Stomach (tissue), 9 donors: Measurements from ENCODE around the gene COQ7. TPM values are rescaled to one million over a fixed set of nuclear protein-coding genes. Genes with fewer than 3 reads are reported as not detected.

Experiments used
- DNase-seq, 2 donors: peaks; one replicate each; pipeline versions ENCODE4 v3.0.0 to v3.0.0-alpha.2; 2013 to 2019
- H3K27ac ChIP-seq, 5 donors: fragments of 200-600 bp in 4 of 5; sonication (generic) in 4 of 5; one replicate each; pipeline ENCODE4 v1.5.1; 2013 to 2019; ENCODE audit warnings: mild to moderate bottlenecking in 1 of 5, moderate library complexity in 1 of 5
- H3K27me3 ChIP-seq, 3 donors: fragments of 200-600 bp; sonication (generic); one replicate each; pipeline ENCODE4 v1.5.1; 2017 to 2019; ENCODE audit warnings: mixed run types in 1 of 3
- H3K36me3 ChIP-seq, 4 donors: fragments of 200-600 bp; sonication (generic); 1 replicate in 3 of 4; 2 replicates in 1 of 4; pipeline ENCODE4 v1.5.1; 2016 to 2019
- H3K4me1 ChIP-seq, 4 donors: fragments of 200-600 bp; sonication (generic); one replicate each; pipeline ENCODE4 v1.5.1; 2016 to 2019
- H3K4me3 ChIP-seq, 4 donors: fragments of 200-600 bp; sonication (generic) in 3 of 4; one replicate each; pipeline ENCODE4 v1.5.1; 2016 to 2019; ENCODE audit warnings: mild to moderate bottlenecking in 1 of 4
- H3K9me3 ChIP-seq, 4 donors: fragments of 200-600 bp; sonication (generic); one replicate each; pipeline ENCODE4 v1.5.1; 2016 to 2019
- EP300 ChIP-seq: sonication (generic); formaldehyde crosslinking; IDR thresholded peaks from one replicate; pipeline ENCODE4 v1.6.1; 2017; ENCODE audit warnings: antibody characterized with exemption
- POLR2A ChIP-seq, 4 donors: fragments of 450-650 bp; IDR thresholded peaks; one replicate each; pipeline ENCODE4 v1.6.1; 2016; ENCODE audit warnings: antibody characterized with exemption in 4 of 4, control low read depth in 2 of 4, mild to moderate bottlenecking in 1 of 4, moderate library complexity in 1 of 4
- POLR2AphosphoS5 ChIP-seq, 3 donors: sonication (generic); formaldehyde crosslinking; IDR thresholded peaks; one replicate each; pipeline ENCODE4 v1.6.1; 2016; ENCODE audit warnings: antibody characterized with exemption in 3 of 3
- WGBS, 5 donors: extraction: QIAGEN DNeasy Blood & Tissue Kit in 3 of 5; methylation state at CpG; one replicate each; pipeline versions ENCODE4 v1.1.5 to v1.1.7; 2013 to 2018; 5-methylcytosine and 5-hydroxymethylcytosine counted together
- intact Hi-C: fragments of 100-400 bp; cut with DNase I; formaldehyde crosslinking; loops from one replicate; pipeline ENCODE4 v1.15.1; 2023; ENCODE audit warnings: low total_unique reads
- polyA plus RNA-seq, 3 donors: library from polyadenylated mRNA; stranded (reverse); fragments of 200-250 nt; gene quantifications; one replicate each; pipeline ENCODE4 v1.2.3, GENCODE V29; 2013
- total RNA-seq, 5 donors: library from RNA; depleted of rRNA; stranded (reverse); fragments of >200 nt; gene quantifications; one replicate each; pipeline versions ENCODE4 v1.1.0 to v1.2.3, GENCODE V29; 2014 to 2016
- TF ChIP-seq, protein P1 (sequence below), 7 experiments: fragments of 450-650 bp in 4 of 7; fragments of 200-600 bp in 3 of 7; sonication (generic) in 3 of 7; IDR thresholded peaks; one replicate each; pipeline ENCODE4 v1.5.1; 2016 to 2019; ENCODE audit warnings: antibody characterized with exemption in 7 of 7, control low read depth in 2 of 7, mild to moderate bottlenecking in 1 of 7
- donor health status: healthy with polysubstance abuse.
- donor health status: Bipolar disorder and iron deficiency.
- donor health status: healthy.

Gene COQ7
- total and polyA plus RNA-seq, 8 donors = 5.8 to 59.4 (median 20.2) TPM

DNA sequence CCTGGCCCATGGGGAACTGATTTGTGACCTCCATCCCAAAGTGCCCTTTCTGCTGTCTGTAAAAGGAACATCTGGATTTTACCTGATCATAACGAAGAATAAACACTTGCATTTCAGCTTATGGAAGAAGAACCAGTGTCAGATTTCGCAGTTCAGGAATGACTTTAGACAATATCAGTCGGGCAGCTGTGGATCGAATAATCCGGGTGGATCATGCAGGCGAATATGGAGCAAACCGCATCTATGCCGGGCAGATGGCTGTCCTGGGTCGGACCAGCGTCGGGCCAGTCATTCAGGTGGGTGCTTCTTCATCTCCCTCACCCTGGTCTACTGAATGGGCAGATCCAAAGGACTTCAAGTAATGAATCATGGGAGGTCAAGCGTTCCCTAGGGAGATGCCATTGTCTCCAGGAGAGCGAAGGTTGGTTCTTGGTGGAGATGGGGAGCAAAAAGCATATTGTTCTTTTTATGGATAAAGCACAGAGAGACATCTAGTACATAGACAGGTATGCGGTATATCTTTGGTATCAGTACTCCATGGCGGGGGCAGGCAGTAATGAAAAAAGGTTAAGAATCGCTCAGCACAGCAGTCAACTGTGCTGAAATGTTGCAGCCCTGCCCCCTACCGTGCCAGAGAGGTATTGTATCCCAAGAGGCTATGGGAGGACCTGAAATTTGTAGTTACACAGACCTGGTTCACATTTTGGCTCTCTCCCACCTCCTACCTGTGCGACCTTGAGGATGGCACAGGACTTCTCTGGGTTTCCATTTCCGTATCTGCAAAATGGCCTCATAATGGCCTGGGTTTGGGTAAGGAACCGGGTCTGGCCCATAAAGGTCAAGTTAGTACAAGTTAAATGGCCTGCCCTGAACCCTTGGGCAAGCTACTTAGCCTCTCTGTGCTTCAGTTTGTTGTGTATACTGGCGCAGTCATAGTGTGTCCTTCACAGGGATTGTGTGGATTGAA lies 4.7 kb downstream of the COQ7 start:
- peak; percentile 70 to 83 for DNase-seq
- H3K4me1 ChIP-seq = peaks cover under 1 to 39% (median 21%) of the 10 kb centered on the region in 4 donors
- TF ChIP-seq, protein P1, sequence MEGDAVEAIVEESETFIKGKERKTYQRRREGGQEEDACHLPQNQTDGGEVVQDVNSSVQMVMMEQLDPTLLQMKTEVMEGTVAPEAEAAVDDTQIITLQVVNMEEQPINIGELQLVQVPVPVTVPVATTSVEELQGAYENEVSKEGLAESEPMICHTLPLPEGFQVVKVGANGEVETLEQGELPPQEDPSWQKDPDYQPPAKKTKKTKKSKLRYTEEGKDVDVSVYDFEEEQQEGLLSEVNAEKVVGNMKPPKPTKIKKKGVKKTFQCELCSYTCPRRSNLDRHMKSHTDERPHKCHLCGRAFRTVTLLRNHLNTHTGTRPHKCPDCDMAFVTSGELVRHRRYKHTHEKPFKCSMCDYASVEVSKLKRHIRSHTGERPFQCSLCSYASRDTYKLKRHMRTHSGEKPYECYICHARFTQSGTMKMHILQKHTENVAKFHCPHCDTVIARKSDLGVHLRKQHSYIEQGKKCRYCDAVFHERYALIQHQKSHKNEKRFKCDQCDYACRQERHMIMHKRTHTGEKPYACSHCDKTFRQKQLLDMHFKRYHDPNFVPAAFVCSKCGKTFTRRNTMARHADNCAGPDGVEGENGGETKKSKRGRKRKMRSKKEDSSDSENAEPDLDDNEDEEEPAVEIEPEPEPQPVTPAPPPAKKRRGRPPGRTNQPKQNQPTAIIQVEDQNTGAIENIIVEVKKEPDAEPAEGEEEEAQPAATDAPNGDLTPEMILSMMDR (IDR thresholded peaks at IDR 0.05) = peak in 5 of 7 experiments; percentile 43 to 74 (median 48)
- TF ChIP-seq EP300 = no peak
- H3K36me3 ChIP-seq = peaks cover 23 to 58% (median 49%) of the 10 kb centered on the region in 4 donors
- H3K4me3 ChIP-seq = no peak overlapping the region
- no peaks in the 10 kb centered on the region for H3K9me3 ChIP-seq
- no peak overlapping the region for H3K27ac ChIP-seq
- intact Hi-C loops = loop anchor here (10.0 kb wide), 1 partner anchor 97 kb away; no protein-coding TSS in a partner anchor
- WGBS, 5 donors = 75 to 79% (median 75%) methylated on average over 21 of the region's 21 CpGs
- no peaks in the 10 kb centered on the region for H3K27me3 ChIP-seq

DNA sequence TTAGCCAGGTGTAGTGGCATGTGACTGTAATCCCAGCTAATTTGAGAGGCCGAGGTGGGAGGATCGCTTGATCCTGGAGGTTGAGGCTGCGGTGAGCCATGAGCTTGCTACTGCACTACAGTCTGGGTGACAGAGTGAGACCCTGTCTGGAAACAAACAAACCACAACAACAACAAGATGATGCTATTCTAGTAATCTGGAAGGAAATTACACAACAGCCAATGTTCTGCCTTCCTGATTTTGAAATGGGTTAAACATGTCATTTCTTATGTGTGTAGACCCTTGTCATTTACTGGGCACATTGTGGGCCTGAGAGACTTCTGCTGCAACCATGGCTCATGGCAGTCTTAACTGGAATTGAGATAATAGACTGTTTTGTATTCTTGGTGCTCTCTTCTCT lies 5.9 kb downstream of the COQ7 start:
- Histone ChIP-seq H3K9me3 (no peaks in the 10 kb centered on the region), H3K36me3 (peaks cover 26 to 71% (median 61%) of the 10 kb centered on the region in 4 donors), H3K4me3 (no peak overlapping the region), H3K27me3 (no peaks in the 10 kb centered on the region), H3K27ac (no peak overlapping the region), H3K4me1 (peaks cover 0 to 41% (median 16%) of the 10 kb centered on the region in 4 donors)
- WGBS, 5 donors = 73 to 98% (median 95%) methylated on average over 3 of the region's 3 CpGs
- DNase-seq = no peak
- intact Hi-C loops = loop anchor here (10.0 kb wide), 1 partner anchor 99 kb away; no protein-coding TSS in a partner anchor
- TF ChIP-seq POLR2AphosphoS5 (IDR thresholded peaks at IDR 0.05) (no peak), POLR2A (IDR thresholded peaks at IDR 0.05) (no peak), EP300 (no peak)
- TF ChIP-seq, protein P1 (IDR thresholded peaks at IDR 0.05) = no peak

DNA sequence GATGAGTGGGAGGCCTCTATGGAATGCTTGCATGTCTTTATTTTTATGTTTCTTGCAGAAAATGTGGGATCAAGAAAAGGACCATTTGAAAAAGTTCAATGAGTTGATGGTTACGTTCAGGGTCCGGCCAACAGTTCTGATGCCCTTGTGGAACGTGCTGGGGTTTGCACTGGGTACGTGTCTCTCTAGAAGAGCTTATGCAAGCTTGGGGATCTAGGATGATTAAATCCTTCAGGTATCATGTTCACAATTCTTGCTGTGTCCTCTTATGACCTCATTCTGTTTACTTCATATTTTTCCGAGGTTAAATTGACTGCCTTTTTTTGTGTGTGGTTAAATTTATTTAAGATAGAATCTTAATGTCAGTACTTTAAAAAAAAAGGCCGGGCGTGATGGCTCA lies 6.4 kb downstream of the COQ7 start:
- 58 to 74% (median 71%) methylated on average over 7 of the region's 7 CpGs for WGBS, 5 donors
- H3K4me3 ChIP-seq = no peak overlapping the region
- H3K9me3 ChIP-seq = no peaks in the 10 kb centered on the region
- peaks cover 0 to 36% (median 11%) of the 10 kb centered on the region in 4 donors for H3K4me1 ChIP-seq
- TF ChIP-seq POLR2A (IDR thresholded peaks at IDR 0.05) (no peak), POLR2AphosphoS5 (IDR thresholded peaks at IDR 0.05) (no peak), EP300 (no peak)
- TF ChIP-seq, protein P1 (IDR thresholded peaks at IDR 0.05) = no peak
- DNase-seq = no peak
- intact Hi-C loops = loop anchor here (10.0 kb wide), 1 partner anchor 99 kb away; no protein-coding TSS in a partner anchor
- H3K36me3 ChIP-seq = peaks cover 31 to 76% (median 66%) of the 10 kb centered on the region in 4 donors
- no peak overlapping the region for H3K27ac ChIP-seq
- H3K27me3 ChIP-seq = no peaks in the 10 kb centered on the region

DNA sequence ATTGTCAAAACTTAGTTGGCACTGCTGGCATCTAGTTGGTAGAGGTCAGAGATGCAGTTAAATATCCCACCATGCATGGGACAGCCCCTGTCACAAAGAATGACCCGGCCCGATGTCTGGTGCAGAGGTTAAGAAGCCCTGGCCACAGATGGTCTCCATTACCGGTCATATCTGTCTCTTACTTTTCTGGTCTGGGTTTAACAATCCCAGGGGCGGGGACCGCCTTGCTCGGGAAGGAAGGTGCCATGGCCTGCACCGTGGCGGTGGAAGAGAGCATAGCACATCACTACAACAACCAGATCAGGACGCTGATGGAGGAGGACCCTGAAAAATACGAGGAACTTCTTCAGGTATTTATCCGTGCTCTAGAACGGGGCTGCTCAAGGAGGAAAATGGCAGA lies 8.1 kb downstream of the COQ7 start:
- intact Hi-C loops = loop anchor here (10.0 kb wide), 1 partner anchor 101 kb away; no protein-coding TSS in a partner anchor
- Histone ChIP-seq H3K36me3 (peaks cover 31 to 87% (median 76%) of the 10 kb centered on the region in 4 donors), H3K27ac (no peak overlapping the region), H3K4me3 (no peak overlapping the region), H3K9me3 (no peaks in the 10 kb centered on the region), H3K27me3 (no peaks in the 10 kb centered on the region), H3K4me1 (peaks cover 0 to 20% (median 4%) of the 10 kb centered on the region in 4 donors)
- TF ChIP-seq POLR2AphosphoS5 (IDR thresholded peaks at IDR 0.05) = no peak
- TF ChIP-seq POLR2A (IDR thresholded peaks at IDR 0.05) = no peak
- TF ChIP-seq EP300 = no peak
- 90 to 96% (median 95%) methylated on average over 11 to 12 of the region's 12 CpGs for WGBS, 5 donors
- no peak for DNase-seq
